Activated CD4-positive, alpha-beta T cell treated with anti-CD3 and anti-CD28 coated beads, Interleukin-2, amount 10 ng/mL, durations not matched to agents 7 days and 5 days (primary cell): ENCODE measurements around the gene PADI6. TPM values are rescaled to one million over a fixed set of nuclear protein-coding genes. Genes with fewer than 3 reads are reported as not detected.

Source experiments
- CTCF ChIA-PET: fragments of 350-600 bp; sonication (Branson Sonifier 250); formaldehyde crosslinking; loops from one replicate; lab custom pipeline; 2021; ENCODE audit warnings: antibody characterized with exemption; lab: Charles Lee
- POLR2A ChIA-PET: fragments of 350-600 bp; sonication (Branson Sonifier 250); formaldehyde crosslinking; loops from one replicate; lab custom pipeline; 2021; ENCODE audit warnings: antibody characterized with exemption; lab: Charles Lee
- DNase-seq: peaks from one replicate; pipeline ENCODE4 v3.0.0-alpha.2; 2020
- H3K27ac Mint-ChIP-seq: one replicate; pipeline ENCODE4 v1.8.0; 2021; ENCODE audit warnings: mild to moderate bottlenecking, moderate library complexity, mixed read lengths
- H3K27me3 Mint-ChIP-seq: one replicate; pipeline ENCODE4 v1.8.0; 2021; ENCODE audit warnings: mixed read lengths
- H3K36me3 Mint-ChIP-seq: one replicate; pipeline ENCODE4 v1.8.0; 2021; ENCODE audit warnings: low read depth, mixed read lengths
- H3K4me1 Mint-ChIP-seq: one replicate; pipeline ENCODE4 v1.8.0; 2021; ENCODE audit warnings: mixed read lengths
- H3K4me3 Mint-ChIP-seq: one replicate; pipeline ENCODE4 v1.8.0; 2021; ENCODE audit warnings: mild to moderate bottlenecking, moderate library complexity, mixed read lengths
- H3K9me3 Mint-ChIP-seq: one replicate; pipeline ENCODE4 v1.8.0; 2021; ENCODE audit warnings: mixed read lengths
- total RNA-seq, 2 experiments: library from RNA; stranded (reverse); gene quantifications; one replicate each; pipeline ENCODE4 v1.2.3, GENCODE V29; 2021

Gene PADI6
- total RNA-seq, 2 experiments from 2014 or later = 0.10 TPM

DNA sequence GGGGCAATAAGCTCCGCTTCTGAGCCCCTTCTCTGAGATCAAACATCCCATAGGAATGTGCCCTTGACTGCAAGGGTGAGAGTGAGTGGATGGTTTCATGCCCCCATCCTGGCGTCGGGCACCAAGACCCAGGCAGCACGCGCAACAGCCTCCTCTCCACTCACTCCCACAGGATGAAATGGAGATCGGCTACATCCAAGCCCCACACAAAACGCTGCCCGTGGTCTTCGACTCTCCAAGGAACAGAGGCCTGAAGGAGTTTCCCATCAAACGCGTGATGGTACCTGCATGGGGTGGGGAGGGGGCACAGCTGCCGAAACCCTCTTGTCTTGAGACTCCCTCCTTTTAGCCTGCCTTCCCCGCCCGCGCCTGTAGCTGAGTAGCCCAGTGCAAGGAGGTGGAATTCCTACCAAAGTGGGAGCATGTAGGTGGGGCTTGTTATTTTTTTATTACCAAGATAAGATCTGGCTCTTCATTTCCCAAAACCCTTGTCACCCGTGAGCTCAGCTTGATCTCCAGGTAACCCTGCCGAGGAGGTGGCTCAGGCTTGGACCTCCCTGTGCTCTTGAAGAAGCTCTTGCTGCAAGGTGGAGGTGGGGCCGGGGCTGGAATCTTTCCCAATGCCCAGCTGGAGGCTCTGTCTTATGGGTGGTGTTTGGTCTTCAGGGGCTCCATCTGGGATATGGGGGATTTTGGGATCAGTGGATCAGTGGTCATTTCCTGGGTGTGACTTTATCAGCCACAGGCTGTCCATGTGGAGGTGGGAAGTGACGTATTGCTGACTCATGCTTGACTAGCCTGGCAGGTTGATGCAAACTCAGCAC, 24.0 kb upstream of the PADI6 start:
- Mint-ChIP-seq H3K4me1 (peaks cover 6% of the 10 kb centered on the region), H3K27me3 (no peaks in the 10 kb centered on the region), H3K36me3 (no peaks in the 10 kb centered on the region), H3K9me3 (no peaks in the 10 kb centered on the region), H3K4me3 (no peak overlapping the region), H3K27ac (no peak overlapping the region)
- CTCF ChIA-PET = no interaction called here
- POLR2A ChIA-PET = interaction anchor here (0.7 kb wide), 1 partner anchor 19 kb away, joined by 3 read pairs; no protein-coding TSS in a partner anchor
- no peak for DNase-seq

DNA sequence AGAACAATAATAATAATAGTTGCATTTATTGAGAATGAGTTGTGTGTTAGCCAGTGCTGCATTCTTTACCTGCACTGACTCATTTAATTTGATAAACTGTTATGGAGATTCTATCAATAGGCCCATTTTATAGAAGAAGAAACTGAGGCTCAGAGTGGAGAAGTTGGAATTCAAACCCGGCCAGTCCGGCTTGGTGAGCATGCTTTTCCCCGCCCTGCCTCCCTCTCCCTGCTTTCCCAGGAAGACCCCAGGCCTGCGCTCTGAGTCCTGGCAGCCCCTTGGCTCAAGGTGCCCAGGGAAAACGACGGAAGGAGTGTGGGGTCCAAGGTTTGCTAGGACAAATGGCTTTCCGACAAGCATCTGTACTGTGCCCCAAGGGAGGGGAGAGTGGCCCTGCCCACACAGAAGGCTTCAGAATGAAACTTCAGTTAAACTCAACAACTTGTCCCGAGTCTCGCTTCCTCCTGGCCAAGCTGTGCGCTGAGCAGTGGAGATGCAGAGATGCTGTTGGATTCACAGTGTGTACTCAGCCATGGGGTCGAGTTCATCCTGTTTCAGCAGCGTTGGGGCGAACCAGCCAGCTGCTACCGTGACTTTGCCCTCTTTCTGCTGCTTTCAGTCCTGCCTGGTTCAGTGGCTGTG, 23.3 kb upstream of the PADI6 start:
- Mint-ChIP-seq H3K27ac (no peak overlapping the region), H3K4me3 (no peak overlapping the region), H3K9me3 (no peaks in the 10 kb centered on the region), H3K27me3 (no peaks in the 10 kb centered on the region), H3K36me3 (no peaks in the 10 kb centered on the region), H3K4me1 (peaks cover 6% of the 10 kb centered on the region)
- no peak for DNase-seq
- CTCF ChIA-PET = no interaction called here
- POLR2A ChIA-PET = interaction anchor here (0.7 kb wide), 1 partner anchor 20 kb away, joined by 3 read pairs; no protein-coding TSS in a partner anchor

DNA sequence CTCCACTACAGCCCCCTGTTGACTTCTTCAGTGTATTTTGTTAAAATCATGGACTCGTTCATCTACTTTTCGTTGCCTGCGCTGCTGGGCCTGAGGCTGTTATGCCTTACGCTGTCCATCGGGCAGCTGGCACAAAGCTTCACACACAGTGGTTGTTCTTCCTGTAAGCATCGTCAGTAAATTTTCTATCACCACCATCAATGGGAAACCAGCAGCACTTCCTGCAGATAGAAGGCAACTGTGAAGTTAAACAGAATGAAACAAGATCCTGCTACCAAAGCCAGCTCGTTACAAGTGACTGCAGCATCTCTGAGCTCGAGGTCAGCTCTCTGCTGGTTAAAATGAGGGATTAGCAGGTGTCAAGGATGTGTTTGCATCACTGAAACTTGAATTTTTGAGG, 21.9 kb upstream of the PADI6 start:
- no peak for DNase-seq
- Mint-ChIP-seq H3K4me3 (no peak overlapping the region), H3K27ac (no peak overlapping the region), H3K36me3 (no peaks in the 10 kb centered on the region), H3K27me3 (no peaks in the 10 kb centered on the region), H3K4me1 (peaks cover 6% of the 10 kb centered on the region), H3K9me3 (no peaks in the 10 kb centered on the region)
- ChIA-PET CTCF (no interaction called here), POLR2A (no interaction called here)

DNA sequence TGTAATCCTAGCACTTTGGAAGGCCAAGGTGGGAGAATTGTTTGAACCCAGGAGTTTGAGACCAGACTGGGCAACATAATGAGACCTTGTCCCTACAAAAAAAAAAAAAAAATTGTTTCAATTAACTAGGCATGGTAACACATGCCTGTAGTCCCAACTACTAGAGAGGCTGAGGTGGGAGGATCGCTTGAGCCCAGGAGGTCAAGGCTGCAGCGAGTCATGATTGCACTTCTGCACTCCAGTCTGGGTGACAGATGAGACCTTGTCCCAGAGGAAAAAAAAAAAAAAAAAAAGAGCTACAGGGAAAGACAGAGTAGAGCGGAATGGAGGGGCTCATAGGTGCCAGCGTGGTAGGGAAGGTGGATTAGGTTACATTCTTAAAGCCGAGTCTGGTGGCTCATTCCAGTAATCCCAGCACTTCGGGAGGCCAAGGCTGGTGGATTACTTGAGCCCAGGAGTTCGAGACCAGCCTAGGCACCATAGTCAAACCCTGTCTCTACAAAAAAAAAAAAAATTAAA, 21.0 kb upstream of the PADI6 start:
- POLR2A ChIA-PET = no interaction called here
- Mint-ChIP-seq H3K27me3 (no peaks in the 10 kb centered on the region), H3K4me1 (peaks cover 6% of the 10 kb centered on the region), H3K9me3 (no peaks in the 10 kb centered on the region), H3K4me3 (no peak overlapping the region), H3K36me3 (no peaks in the 10 kb centered on the region), H3K27ac (no peak overlapping the region)
- CTCF ChIA-PET = no interaction called here
- DNase-seq = no peak

DNA sequence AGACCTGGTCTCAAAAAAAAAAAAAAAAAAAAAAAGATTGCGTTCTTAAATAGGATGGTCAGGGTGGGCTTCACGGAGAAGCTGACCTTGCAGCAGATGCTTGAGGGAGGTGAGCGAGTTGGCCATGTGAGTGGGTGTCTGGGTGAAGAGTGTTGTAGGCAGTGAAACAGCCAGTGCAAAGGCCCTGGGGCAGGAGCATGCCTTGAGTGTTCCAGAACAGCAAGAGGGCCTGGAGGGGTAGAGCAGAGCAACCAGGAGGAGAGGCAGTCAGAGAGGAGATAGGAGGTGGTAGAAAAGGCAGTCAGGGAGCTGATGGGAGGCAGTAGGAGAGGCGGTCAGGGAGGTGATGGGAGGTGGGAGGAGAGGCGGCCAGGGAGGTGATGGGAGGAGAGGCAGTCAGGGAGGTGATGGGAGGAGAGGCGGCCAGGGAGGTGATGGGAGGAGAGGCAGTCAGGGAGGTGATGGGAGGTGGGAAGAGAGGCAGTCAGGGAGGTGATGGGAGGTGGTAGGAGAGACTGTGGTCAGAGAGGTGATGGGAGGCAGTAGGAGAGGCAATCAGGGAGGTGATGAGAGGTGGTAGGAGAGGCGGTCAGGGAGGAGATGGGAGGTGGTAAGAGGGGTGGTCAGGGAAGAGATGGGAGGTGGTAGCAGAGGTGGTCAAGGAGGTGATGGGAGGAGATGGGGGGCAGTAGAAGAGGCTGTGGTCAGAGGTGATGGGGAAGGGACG, 20.2 kb upstream of the PADI6 start:
- ChIA-PET POLR2A (no interaction called here), CTCF (interaction anchor here (0.6 kb wide), 1 partner anchor 189 kb away, joined by 3 read pairs; no protein-coding TSS in a partner anchor)
- no peak overlapping the region for H3K27ac Mint-ChIP-seq
- no peak overlapping the region for H3K4me3 Mint-ChIP-seq
- H3K36me3 Mint-ChIP-seq = no peaks in the 10 kb centered on the region
- H3K4me1 Mint-ChIP-seq = peaks cover 11% of the 10 kb centered on the region
- H3K27me3 Mint-ChIP-seq = no peaks in the 10 kb centered on the region
- no peaks in the 10 kb centered on the region for H3K9me3 Mint-ChIP-seq
- DNase-seq = no peak

DNA sequence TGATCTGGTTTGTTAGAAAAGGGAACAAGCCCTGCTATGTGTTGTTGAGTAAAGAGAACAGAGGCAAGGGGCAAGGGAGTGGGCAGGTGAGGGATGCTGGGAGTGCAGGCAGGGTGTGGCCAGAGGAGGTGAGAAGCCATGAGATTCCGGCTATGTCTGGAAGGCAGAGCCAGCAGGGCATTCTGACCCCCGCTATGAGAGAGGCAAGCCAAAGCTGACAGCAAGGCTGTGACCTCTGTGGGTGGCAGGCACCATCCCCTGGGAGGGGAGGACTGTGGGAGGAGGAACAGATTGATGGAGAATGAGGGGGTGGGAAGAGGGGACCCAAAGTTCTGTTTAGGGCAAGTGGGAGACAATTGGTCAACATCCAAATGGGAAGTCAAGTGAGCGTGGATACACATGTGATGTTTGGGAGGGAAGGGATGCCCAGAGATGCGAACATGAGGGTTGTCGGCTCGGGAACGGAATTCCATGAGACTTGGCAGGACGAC, 19.5 kb upstream of the PADI6 start:
- H3K27ac Mint-ChIP-seq = no peak overlapping the region
- H3K4me1 Mint-ChIP-seq = peaks cover 12% of the 10 kb centered on the region
- no peak overlapping the region for H3K4me3 Mint-ChIP-seq
- no peak for DNase-seq
- CTCF ChIA-PET = no interaction called here
- POLR2A ChIA-PET = no interaction called here
- no peaks in the 10 kb centered on the region for H3K9me3 Mint-ChIP-seq
- H3K36me3 Mint-ChIP-seq = no peaks in the 10 kb centered on the region
- H3K27me3 Mint-ChIP-seq = no peaks in the 10 kb centered on the region

DNA sequence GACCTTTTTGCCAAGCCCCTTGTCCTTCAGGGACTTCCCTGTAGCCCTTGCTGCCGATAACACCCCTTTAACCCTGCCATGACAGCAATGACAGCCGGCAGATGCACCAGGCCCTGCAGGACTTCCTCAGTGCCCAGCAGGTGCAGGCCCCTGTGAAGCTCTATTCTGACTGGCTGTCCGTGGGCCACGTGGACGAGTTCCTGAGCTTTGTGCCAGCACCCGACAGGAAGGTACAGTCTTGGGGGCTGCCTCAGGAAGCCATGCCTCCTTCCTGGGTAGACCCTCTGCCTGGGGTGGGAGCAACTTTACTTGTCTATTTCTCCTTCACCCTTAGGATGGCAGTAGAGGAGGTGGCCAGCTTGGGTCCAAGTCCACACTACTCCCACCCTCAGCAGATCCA, 16.1 kb upstream of the PADI6 start:
- Mint-ChIP-seq H3K4me3 (no peak overlapping the region), H3K27me3 (no peaks in the 10 kb centered on the region), H3K27ac (no peak overlapping the region), H3K36me3 (no peaks in the 10 kb centered on the region), H3K4me1 (peaks cover 6% of the 10 kb centered on the region), H3K9me3 (no peaks in the 10 kb centered on the region)
- DNase-seq = no peak
- POLR2A ChIA-PET = no interaction called here
- CTCF ChIA-PET = interaction anchor here (0.9 kb wide), 1 partner anchor 15 kb away, joined by 3 read pairs; no protein-coding TSS in a partner anchor

DNA sequence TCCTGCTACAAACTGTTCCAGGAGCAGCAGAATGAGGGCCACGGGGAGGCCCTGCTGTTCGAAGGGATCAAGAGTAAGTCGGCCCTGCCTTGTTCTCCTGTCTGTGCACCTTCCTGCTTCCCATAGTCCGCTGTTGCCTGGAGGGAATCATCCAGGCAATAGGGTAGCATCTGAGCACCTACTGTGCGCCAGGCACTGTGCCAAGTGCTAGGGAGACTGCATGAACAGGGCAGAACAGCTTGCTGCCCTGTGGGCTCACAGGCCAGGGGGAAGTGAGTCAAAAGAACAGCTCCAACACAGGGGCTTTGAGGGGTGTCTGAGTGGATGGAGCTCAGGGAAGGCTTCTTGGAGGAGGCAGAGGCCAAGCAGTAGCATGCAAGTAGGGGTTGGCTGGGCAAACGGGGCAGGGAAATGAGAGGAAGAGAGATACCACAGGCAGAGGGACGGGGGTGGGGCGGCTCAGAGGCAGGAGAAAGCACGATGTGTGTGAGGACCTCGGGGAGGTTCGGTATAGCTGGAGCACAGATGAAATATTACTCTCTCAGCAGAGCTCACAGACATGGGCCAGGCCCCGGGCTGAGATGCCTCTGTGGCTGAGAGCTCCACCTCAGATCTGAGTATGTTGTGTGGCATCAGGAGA, 15.5 kb upstream of the PADI6 start:
- no peak overlapping the region for H3K4me3 Mint-ChIP-seq
- peaks cover 6% of the 10 kb centered on the region for H3K4me1 Mint-ChIP-seq
- ChIA-PET CTCF (interaction anchor here (0.5 to 0.9 kb wide), 3 partner anchors 16 to 590 kb away, joined by 3 to 4 read pairs (median 3); no protein-coding TSS in a partner anchor), POLR2A (no interaction called here)
- no peaks in the 10 kb centered on the region for H3K36me3 Mint-ChIP-seq
- H3K27ac Mint-ChIP-seq = no peak overlapping the region
- no peak for DNase-seq
- H3K27me3 Mint-ChIP-seq = no peaks in the 10 kb centered on the region
- H3K9me3 Mint-ChIP-seq = no peaks in the 10 kb centered on the region

DNA sequence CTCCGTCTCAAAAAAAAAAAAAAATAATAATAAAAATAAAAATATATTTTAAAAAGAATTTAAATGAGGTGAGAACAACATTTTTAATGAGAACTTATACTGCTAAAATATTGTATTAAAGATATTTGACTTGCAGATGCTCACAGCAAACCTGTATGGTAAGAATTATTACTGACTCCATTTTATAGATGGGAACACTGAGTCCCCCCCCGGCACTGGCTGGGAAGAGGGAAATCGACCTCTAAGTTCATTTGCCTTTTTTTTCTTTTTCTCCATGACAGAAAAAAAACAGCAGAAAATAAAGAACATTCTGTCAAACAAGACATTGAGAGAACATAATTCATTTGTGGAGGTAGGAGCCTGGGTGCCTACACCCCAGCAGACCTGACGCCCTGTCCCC, 13.4 kb upstream of the PADI6 start:
- DNase-seq = no peak
- Mint-ChIP-seq H3K27me3 (no peaks in the 10 kb centered on the region), H3K4me1 (peaks cover 6% of the 10 kb centered on the region), H3K4me3 (no peak overlapping the region), H3K27ac (no peak overlapping the region), H3K36me3 (no peaks in the 10 kb centered on the region), H3K9me3 (no peaks in the 10 kb centered on the region)
- CTCF ChIA-PET = no interaction called here
- POLR2A ChIA-PET = no interaction called here

DNA sequence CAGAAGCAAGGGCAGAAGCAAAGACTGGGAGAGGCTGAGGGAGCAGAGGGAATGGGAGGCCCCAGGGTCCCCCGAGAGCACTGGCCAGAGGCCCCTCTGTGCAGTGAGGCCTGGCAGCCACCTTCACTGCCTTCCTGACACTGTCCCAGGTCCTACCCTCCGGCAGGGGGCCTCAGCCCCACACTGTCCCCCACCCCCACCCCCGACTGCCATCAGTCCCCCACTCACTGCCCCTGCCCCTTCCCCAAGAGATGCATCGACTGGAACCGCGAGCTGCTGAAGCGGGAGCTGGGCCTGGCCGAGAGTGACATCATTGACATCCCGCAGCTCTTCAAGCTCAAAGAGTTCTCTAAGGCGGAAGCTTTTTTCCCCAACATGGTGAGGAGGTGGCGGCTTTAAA, 13.0 kb upstream of the PADI6 start:
- no peaks in the 10 kb centered on the region for H3K36me3 Mint-ChIP-seq
- no peak overlapping the region for H3K27ac Mint-ChIP-seq
- no peaks in the 10 kb centered on the region for H3K27me3 Mint-ChIP-seq
- H3K4me3 Mint-ChIP-seq = no peak overlapping the region
- no peaks in the 10 kb centered on the region for H3K9me3 Mint-ChIP-seq
- no peak for DNase-seq
- CTCF ChIA-PET = interaction anchor here (0.6 kb wide), 1 partner anchor 45 kb away, joined by 3 read pairs; no protein-coding TSS in a partner anchor
- POLR2A ChIA-PET = no interaction called here
- peaks cover 6% of the 10 kb centered on the region for H3K4me1 Mint-ChIP-seq

DNA sequence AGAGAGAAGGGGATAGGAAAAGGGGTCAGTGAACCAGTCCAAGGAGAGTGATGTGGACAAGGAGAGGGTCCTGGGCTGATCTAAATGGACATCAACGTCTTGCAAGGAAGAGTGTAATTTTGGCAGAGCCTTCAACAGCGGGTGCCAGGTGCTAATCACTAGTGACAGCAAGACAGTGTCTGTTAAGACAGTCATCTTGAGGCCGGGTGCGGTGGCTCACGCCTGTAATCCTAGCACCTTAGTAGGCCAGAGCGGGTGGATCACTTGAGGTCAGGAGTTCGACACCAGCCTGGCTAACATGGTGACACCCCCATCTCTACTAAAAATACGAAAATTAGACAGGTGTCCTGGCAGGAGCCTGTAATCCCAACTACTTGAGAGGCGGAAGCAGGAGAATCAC, 12.2 kb upstream of the PADI6 start:
- no peak for DNase-seq
- ChIA-PET POLR2A (no interaction called here), CTCF (interaction anchor here (0.6 kb wide), 1 partner anchor 44 kb away, joined by 3 read pairs; no protein-coding TSS in a partner anchor)
- peaks cover 6% of the 10 kb centered on the region for H3K4me1 Mint-ChIP-seq
- H3K9me3 Mint-ChIP-seq = peaks cover 2% of the 10 kb centered on the region
- no peak overlapping the region for H3K4me3 Mint-ChIP-seq
- H3K27ac Mint-ChIP-seq = no peak overlapping the region
- peaks cover 2% of the 10 kb centered on the region for H3K27me3 Mint-ChIP-seq
- no peaks in the 10 kb centered on the region for H3K36me3 Mint-ChIP-seq

DNA sequence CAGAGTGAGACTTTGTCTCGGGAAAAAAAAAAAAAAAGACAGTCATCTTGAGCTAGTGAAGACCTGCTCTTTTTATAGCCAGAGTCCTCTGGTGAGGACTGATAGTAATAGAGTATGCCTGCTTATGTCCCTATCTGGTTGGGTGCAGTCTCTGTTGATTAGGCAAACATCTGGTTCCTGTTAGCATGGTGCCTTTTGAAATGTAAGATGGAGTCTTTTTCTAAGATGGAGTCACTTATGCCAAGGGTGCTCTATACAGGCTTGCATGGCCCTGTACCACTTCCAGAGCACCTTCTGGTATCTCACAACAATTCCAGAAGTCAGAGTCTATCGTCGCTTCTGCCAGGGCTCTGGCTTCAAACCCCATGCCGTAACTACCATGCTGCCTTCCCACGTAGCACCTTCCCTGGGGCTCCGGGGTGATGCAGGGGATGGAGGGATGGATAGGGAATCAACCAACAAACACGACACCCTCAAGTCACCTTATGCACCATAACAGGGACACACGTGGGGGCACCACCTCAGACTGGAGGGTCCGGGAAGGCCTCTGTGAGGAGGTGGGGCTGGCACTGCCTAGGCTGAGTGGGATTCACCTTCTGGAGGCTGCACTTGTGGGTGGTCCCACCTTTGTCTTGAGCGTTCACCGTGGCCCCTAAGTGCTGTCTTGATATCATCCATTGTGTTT, 11.6 kb upstream of the PADI6 start:
- Mint-ChIP-seq H3K36me3 (no peaks in the 10 kb centered on the region), H3K9me3 (peaks cover 2% of the 10 kb centered on the region), H3K27ac (no peak overlapping the region), H3K27me3 (peaks cover 2% of the 10 kb centered on the region), H3K4me1 (peaks cover 6% of the 10 kb centered on the region), H3K4me3 (no peak overlapping the region)
- ChIA-PET POLR2A (no interaction called here), CTCF (no interaction called here)
- no peak for DNase-seq
